ENCODE results near the gene C16orf87. TPM values are rescaled to one million over a fixed set of nuclear protein-coding genes. Genes with fewer than 3 reads are reported as not detected.

Gene C16orf87
- total and polyA plus RNA-seq, 2 experiments from 2014 or later, result 7.9 to 17.6 TPM

GRCh38 chr16:46777804-46778203 lies 53.2 kb downstream of the C16orf87 start:
- Histone ChIP-seq H3K4me2 (ENCODE audit: unreplicated experiment) (no peak overlapping the region), H3K79me2 (ENCODE audit: insufficient read depth) (no peaks in the 10 kb centered on the region), H3K9ac (no peak overlapping the region), H4K20me1 (ENCODE audit: insufficient read depth) (no peaks in the 10 kb centered on the region), H2AFZ (no peak overlapping the region), H3K27ac (no peak overlapping the region), H3K9me2 (ENCODE audit: insufficient read depth) (no peaks in the 10 kb centered on the region), H3K9me3 (ENCODE audit: low read depth) (no peaks in the 10 kb centered on the region), H3K27me3 (replicated peaks; ENCODE audit: insufficient read depth) (no peaks in the 10 kb centered on the region), H3K4me3 (no peak overlapping the region), H3K4me1 (ENCODE audit: insufficient read depth) (no peaks in the 10 kb centered on the region), H3F3A (ENCODE audit: insufficient read depth) (no peaks in the 10 kb centered on the region), H3K36me3 (ENCODE audit: low read depth) (no peaks in the 10 kb centered on the region)
- 55 to 68% methylated on average over 12 of the region's 12 CpGs for WGBS, 2 experiments (ENCODE audit: low coverage in 1 of 2, low lambda C conversion rate in 2 of 2, missing lambda C conversion rate in 2 of 2)
- TF ChIP-seq EZH2 (IDR thresholded peaks at IDR 0.05; ENCODE audit: insufficient read depth, poor library complexity, severe bottlenecking), result no peak
- TF ChIP-seq EZH2phosphoT487 (IDR thresholded peaks at IDR 0.05; ENCODE audit: insufficient read depth, low read depth), result no peak
- in situ Hi-C loops (cut with MboI), result no loop called here
- DNase-seq, result no peak

DNA sequence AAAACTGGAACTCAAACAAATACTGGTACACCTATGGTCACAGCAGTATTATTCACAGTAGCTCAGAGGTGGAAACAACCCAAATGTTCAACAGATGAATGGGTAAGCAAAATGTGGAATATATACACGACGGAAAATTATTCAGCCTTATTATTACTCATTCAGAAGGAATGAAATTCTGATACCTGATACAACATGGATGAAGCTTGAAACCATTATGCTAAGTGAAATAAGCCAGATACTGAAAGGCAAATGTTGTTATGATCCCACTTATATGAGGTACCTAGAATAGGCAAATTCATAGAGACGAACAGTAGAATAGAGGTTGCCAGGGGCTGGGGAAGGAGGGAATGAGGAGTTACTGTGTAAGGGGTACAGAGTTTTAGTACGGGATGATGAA lies 55.8 kb downstream of the C16orf87 start:
- Histone ChIP-seq H2AFZ (no peak overlapping the region), H3K9me2 (ENCODE audit: insufficient read depth) (no peaks in the 10 kb centered on the region), H3K27ac (no peak overlapping the region), H3K4me1 (ENCODE audit: insufficient read depth) (no peaks in the 10 kb centered on the region), H4K20me1 (ENCODE audit: insufficient read depth) (no peaks in the 10 kb centered on the region), H3K9me3 (ENCODE audit: low read depth) (no peaks in the 10 kb centered on the region), H3K27me3 (replicated peaks; ENCODE audit: insufficient read depth) (no peaks in the 10 kb centered on the region), H3K4me2 (ENCODE audit: unreplicated experiment) (no peak overlapping the region), H3K79me2 (ENCODE audit: insufficient read depth) (no peaks in the 10 kb centered on the region), H3K36me3 (ENCODE audit: low read depth) (no peaks in the 10 kb centered on the region), H3K4me3 (no peak overlapping the region), H3F3A (ENCODE audit: insufficient read depth) (no peaks in the 10 kb centered on the region), H3K9ac (no peak overlapping the region)
- no peak for DNase-seq
- in situ Hi-C loops (cut with MboI), result no loop called here
- no peak for TF ChIP-seq EZH2 (IDR thresholded peaks at IDR 0.05; ENCODE audit: insufficient read depth, poor library complexity, severe bottlenecking)
- no peak for TF ChIP-seq EZH2phosphoT487 (IDR thresholded peaks at IDR 0.05; ENCODE audit: insufficient read depth, low read depth)
- 49 to 72% methylated on average over 4 of the region's 4 CpGs for WGBS, 2 experiments (ENCODE audit: low coverage in 1 of 2, low lambda C conversion rate in 2 of 2, missing lambda C conversion rate in 2 of 2)

GRCh38 chr16:46774743-46775177 lies 56.2 kb downstream of the C16orf87 start:
- Histone ChIP-seq H3K79me2 (ENCODE audit: insufficient read depth) (no peaks in the 10 kb centered on the region), H3F3A (ENCODE audit: insufficient read depth) (no peaks in the 10 kb centered on the region), H3K27ac (no peak overlapping the region), H4K20me1 (ENCODE audit: insufficient read depth) (no peaks in the 10 kb centered on the region), H2AFZ (no peak overlapping the region), H3K4me3 (no peak overlapping the region), H3K4me2 (ENCODE audit: unreplicated experiment) (no peak overlapping the region), H3K9ac (no peak overlapping the region), H3K4me1 (ENCODE audit: insufficient read depth) (no peaks in the 10 kb centered on the region), H3K9me2 (ENCODE audit: insufficient read depth) (no peaks in the 10 kb centered on the region), H3K9me3 (ENCODE audit: low read depth) (no peaks in the 10 kb centered on the region), H3K27me3 (replicated peaks; ENCODE audit: insufficient read depth) (no peaks in the 10 kb centered on the region), H3K36me3 (ENCODE audit: low read depth) (no peaks in the 10 kb centered on the region)
- WGBS, 2 experiments (ENCODE audit: low coverage in 1 of 2, low lambda C conversion rate in 2 of 2, missing lambda C conversion rate in 2 of 2), result 38 to 41% methylated on average over 3 of the region's 3 CpGs
- no peak for DNase-seq
- TF ChIP-seq EZH2 (IDR thresholded peaks at IDR 0.05; ENCODE audit: insufficient read depth, poor library complexity, severe bottlenecking) (no peak), EZH2phosphoT487 (IDR thresholded peaks at IDR 0.05; ENCODE audit: insufficient read depth, low read depth) (no peak)
- in situ Hi-C loops (cut with MboI), result no loop called here

- H4K20me1 ChIP-seq (ENCODE audit: insufficient read depth), result no peaks in the 10 kb centered on the region
- H2AFZ ChIP-seq, result no peak overlapping the region
- no peaks in the 10 kb centered on the region for H3K79me2 ChIP-seq (ENCODE audit: insufficient read depth)
- H3K4me2 ChIP-seq (ENCODE audit: unreplicated experiment), result no peak overlapping the region
- H3K36me3 ChIP-seq (ENCODE audit: low read depth), result no peaks in the 10 kb centered on the region
- no peaks in the 10 kb centered on the region for H3F3A ChIP-seq (ENCODE audit: insufficient read depth)
- H3K4me1 ChIP-seq (ENCODE audit: insufficient read depth), result no peaks in the 10 kb centered on the region
- no peak for DNase-seq
- H3K27ac ChIP-seq, result no peak overlapping the region
- TF ChIP-seq EZH2 (IDR thresholded peaks at IDR 0.05; ENCODE audit: insufficient read depth, poor library complexity, severe bottlenecking) (no peak), EZH2phosphoT487 (IDR thresholded peaks at IDR 0.05; ENCODE audit: insufficient read depth, low read depth) (no peak)
- no peak overlapping the region for H3K4me3 ChIP-seq
- H3K9me2 ChIP-seq (ENCODE audit: insufficient read depth), result no peaks in the 10 kb centered on the region
- H3K27me3 ChIP-seq (replicated peaks; ENCODE audit: insufficient read depth), result 0 out of 2 replicates have a peak, but pooled peaks cover 5% of the 10 kb centered on the region
- no peak overlapping the region for H3K9ac ChIP-seq
- no peaks in the 10 kb centered on the region for H3K9me3 ChIP-seq (ENCODE audit: low read depth)
- in situ Hi-C loops (cut with MboI), result no loop called here
- 67 to 68% methylated on average over 4 of the region's 4 CpGs for WGBS, 2 experiments (ENCODE audit: low coverage in 1 of 2, low lambda C conversion rate in 2 of 2, missing lambda C conversion rate in 2 of 2)
These were observed 58.5 kb downstream of the C16orf87 start for GRCh38 chr16:46772463-46772862.

DNA sequence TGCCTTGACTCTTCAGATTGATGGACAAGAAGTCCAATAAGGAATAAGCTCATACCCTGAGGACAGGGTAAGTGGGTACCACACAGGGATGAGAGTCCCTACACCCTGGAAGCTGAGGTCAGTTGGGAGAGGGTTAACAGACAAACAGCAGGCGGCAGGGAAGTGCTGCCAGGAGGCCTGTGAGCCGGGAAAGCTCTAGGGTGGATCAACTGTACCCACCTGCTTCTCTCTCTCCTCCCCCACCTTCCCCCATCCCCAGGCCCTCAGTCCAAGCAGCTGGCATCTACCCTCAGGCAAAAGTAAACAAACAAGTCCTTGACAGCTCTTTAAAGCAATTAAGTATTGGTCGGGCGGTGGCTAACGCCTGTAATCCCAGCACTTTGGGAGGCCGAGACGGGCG lies 62.2 kb downstream of the C16orf87 start:
- Histone ChIP-seq H3K27me3 (replicated peaks; ENCODE audit: insufficient read depth) (0 out of 2 replicates have a peak, but pooled peaks cover 9% of the 10 kb centered on the region), H3K36me3 (ENCODE audit: low read depth) (no peaks in the 10 kb centered on the region), H2AFZ (no peak overlapping the region), H3K9me3 (ENCODE audit: low read depth) (no peaks in the 10 kb centered on the region), H3K9ac (no peak overlapping the region), H3K9me2 (ENCODE audit: insufficient read depth) (no peaks in the 10 kb centered on the region), H3F3A (ENCODE audit: insufficient read depth) (no peaks in the 10 kb centered on the region), H4K20me1 (ENCODE audit: insufficient read depth) (no peaks in the 10 kb centered on the region), H3K4me3 (no peak overlapping the region), H3K4me2 (ENCODE audit: unreplicated experiment) (no peak overlapping the region), H3K4me1 (ENCODE audit: insufficient read depth) (no peaks in the 10 kb centered on the region), H3K27ac (no peak overlapping the region), H3K79me2 (ENCODE audit: insufficient read depth) (no peaks in the 10 kb centered on the region)
- WGBS, 2 experiments (ENCODE audit: low coverage in 1 of 2, low lambda C conversion rate in 2 of 2, missing lambda C conversion rate in 2 of 2), result 65 to 74% methylated on average over 6 to 8 of the region's 8 CpGs
- TF ChIP-seq EZH2 (IDR thresholded peaks at IDR 0.05; ENCODE audit: insufficient read depth, poor library complexity, severe bottlenecking), result no peak
- no peak for TF ChIP-seq EZH2phosphoT487 (IDR thresholded peaks at IDR 0.05; ENCODE audit: insufficient read depth, low read depth)
- in situ Hi-C loops (cut with MboI), result no loop called here
- no peak for DNase-seq

Data from GM23248 (cell line).